Measurements from ENCODE around the gene MBNL3. TPM values are rescaled to one million over a fixed set of nuclear protein-coding genes. Genes with fewer than 3 reads are reported as not detected.

The MBNL3 gene
- total and polyA plus RNA-seq, 2 donors (not counting 3 experiments of a cell fraction or from before 2014, with no cell fraction given), result 1.8 to 5.6 TPM

DNA sequence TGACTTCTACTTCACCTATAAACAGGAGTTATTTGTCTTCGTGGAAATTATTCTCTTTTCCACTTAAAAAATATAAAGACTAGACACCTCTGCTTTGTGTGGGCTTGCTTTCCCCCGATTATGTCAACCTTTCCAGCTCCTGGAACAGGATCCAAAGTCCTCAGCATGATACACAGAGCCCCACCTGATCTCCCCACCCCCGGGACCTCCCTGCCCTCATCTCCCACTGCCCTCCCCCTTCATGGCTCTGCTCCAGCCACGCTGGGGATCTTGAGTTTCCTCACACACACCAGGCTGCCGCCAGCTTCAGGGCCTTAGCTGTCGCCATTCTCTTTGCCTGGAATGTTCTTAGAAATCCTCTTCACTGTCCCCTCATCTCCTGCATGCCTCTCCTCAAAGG, 55.3 kb downstream of the MBNL3 start:
- BruUV-seq (replicated peaks), result no TSS peak
- POLR2A ChIA-PET, result no interaction called here

DNA sequence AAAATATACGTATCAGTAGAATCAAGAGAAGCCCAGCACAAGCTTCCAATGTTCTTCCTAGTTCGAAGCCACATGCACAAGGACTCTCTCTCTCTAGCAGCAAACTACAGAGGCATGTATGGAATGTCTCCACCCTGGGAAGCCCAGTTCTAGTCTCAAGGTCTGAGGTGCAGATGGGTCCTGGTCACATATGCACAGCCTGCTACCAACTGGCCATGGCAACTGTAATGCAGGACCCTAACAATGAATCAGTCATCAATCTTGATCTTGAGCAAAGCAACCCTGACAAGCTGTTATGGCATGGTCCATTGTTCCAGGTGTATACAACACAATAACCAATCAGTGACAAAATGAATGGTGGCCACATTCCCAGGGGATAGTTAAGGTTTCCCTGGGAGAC, 55.8 kb downstream of the MBNL3 start:
- no TSS peak for BruUV-seq (replicated peaks)
- dilution Hi-C loops (cut with MboI; ENCODE audit: extremely low pct_ligation_motif_present, low sequenced_read_pairs) (no loop called here), intact Hi-C loops (cut with micrococcal nuclease) (no loop called here)
- no peaks in the 10 kb centered on the region for H3K4me1 ChIP-seq (ENCODE audit: control insufficient read depth, extremely low read depth, insufficient read depth, low read length)
- no peak overlapping the region for H3K4me2 ChIP-seq (ENCODE audit: insufficient read depth, low read length)
- no peaks in the 10 kb centered on the region for H3K36me3 ChIP-seq (ENCODE audit: control insufficient read depth in 2 of 2, extremely low read depth in 1 of 2, insufficient read depth in 2 of 2, low read length in 2 of 2)
- no peak overlapping the region for H2AFZ ChIP-seq (ENCODE audit: low read depth, low read length)
- no peak overlapping the region for H3K4me3 ChIP-seq (replicated peaks in 1 of 3; ENCODE audit: insufficient read depth in 1 of 3, low read depth in 1 of 3, low read length in 3 of 3)
- H3K27ac ChIP-seq (ENCODE audit: insufficient read depth, low read depth, low read length), result no peak overlapping the region
- DNase-seq (ENCODE audit: low read depth, low spot score), result no peak
- ChIA-PET POLR2A (no interaction called here), CTCF (no interaction called here)
- TF ChIP-seq POLR2AphosphoS5 (IDR thresholded peaks at IDR 0.05; ENCODE audit: insufficient read depth, low read depth, low read length) (no peak), GATA2 (IDR thresholded peaks at IDR 0.05; ENCODE audit: insufficient read depth, insufficient read length, low read depth, low read length) (no peak), FOS (IDR thresholded peaks at IDR 0.05; ENCODE audit: borderline replicate concordance, insufficient read depth, low read length) (no peak), JUN (IDR thresholded peaks at IDR 0.05; ENCODE audit: borderline replicate concordance, insufficient read depth, insufficient read length, low read depth) (no peak), MYC (IDR thresholded peaks at IDR 0.05; ENCODE audit: low read depth, low read length) (no peak), EZH2 (IDR thresholded peaks at IDR 0.05; ENCODE audit: borderline replicate concordance, low read depth, low read length, severe bottlenecking) (no peak), POLR2A (IDR thresholded peaks at IDR 0.05; ENCODE audit: low read depth, low read length) (no peak)
- TF ChIP-seq, protein P1, sequence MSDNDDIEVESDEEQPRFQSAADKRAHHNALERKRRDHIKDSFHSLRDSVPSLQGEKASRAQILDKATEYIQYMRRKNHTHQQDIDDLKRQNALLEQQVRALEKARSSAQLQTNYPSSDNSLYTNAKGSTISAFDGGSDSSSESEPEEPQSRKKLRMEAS (IDR thresholded peaks at IDR 0.05; ENCODE audit: insufficient read depth, insufficient read length), result no peak
- TF ChIP-seq, protein P2, sequence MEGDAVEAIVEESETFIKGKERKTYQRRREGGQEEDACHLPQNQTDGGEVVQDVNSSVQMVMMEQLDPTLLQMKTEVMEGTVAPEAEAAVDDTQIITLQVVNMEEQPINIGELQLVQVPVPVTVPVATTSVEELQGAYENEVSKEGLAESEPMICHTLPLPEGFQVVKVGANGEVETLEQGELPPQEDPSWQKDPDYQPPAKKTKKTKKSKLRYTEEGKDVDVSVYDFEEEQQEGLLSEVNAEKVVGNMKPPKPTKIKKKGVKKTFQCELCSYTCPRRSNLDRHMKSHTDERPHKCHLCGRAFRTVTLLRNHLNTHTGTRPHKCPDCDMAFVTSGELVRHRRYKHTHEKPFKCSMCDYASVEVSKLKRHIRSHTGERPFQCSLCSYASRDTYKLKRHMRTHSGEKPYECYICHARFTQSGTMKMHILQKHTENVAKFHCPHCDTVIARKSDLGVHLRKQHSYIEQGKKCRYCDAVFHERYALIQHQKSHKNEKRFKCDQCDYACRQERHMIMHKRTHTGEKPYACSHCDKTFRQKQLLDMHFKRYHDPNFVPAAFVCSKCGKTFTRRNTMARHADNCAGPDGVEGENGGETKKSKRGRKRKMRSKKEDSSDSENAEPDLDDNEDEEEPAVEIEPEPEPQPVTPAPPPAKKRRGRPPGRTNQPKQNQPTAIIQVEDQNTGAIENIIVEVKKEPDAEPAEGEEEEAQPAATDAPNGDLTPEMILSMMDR (IDR thresholded peaks at IDR 0.05; ENCODE audit: extremely low read depth in 1 of 2, insufficient read depth in 1 of 2, low read depth in 1 of 2, low read length in 2 of 2), result no peak
- FAIRE-seq, result no peak
- H3K79me2 ChIP-seq (ENCODE audit: control insufficient read depth, insufficient read depth, low read length), result no peaks in the 10 kb centered on the region
- H3K9me1 ChIP-seq (replicated peaks; ENCODE audit: control insufficient read depth, extremely low read depth, insufficient read depth, low read length), result no peaks in the 10 kb centered on the region
- no peaks in the 10 kb centered on the region for H4K20me1 ChIP-seq (replicated peaks; ENCODE audit: control insufficient read depth, extremely low read depth, insufficient read depth, low read length)
- no peaks in the 10 kb centered on the region for H3K9me3 ChIP-seq (replicated peaks; ENCODE audit: control insufficient read depth, insufficient read depth, low read length)
- H3K27me3 ChIP-seq (ENCODE audit: control insufficient read depth in 2 of 2, insufficient read depth in 2 of 2, low read length in 2 of 2), result no peaks in the 10 kb centered on the region
- no peak overlapping the region for H3K9ac ChIP-seq (replicated peaks; ENCODE audit: extremely low read depth, insufficient read depth, low read length)

More for the DNA sequence above, 55.3 kb downstream of the MBNL3 start:
- dilution Hi-C loops (cut with MboI; ENCODE audit: extremely low pct_ligation_motif_present, low sequenced_read_pairs), result no loop called here
- no peak overlapping the region for H3K4me3 ChIP-seq (replicated peaks in 1 of 3; ENCODE audit: insufficient read depth in 1 of 3, low read depth in 1 of 3, low read length in 3 of 3)
- CTCF ChIA-PET, result no interaction called here
- no peaks in the 10 kb centered on the region for H3K79me2 ChIP-seq (ENCODE audit: control insufficient read depth, insufficient read depth, low read length)
- H3K9me3 ChIP-seq (replicated peaks; ENCODE audit: control insufficient read depth, insufficient read depth, low read length), result no peaks in the 10 kb centered on the region
- intact Hi-C loops (cut with micrococcal nuclease), result no loop called here
- DNase-seq (ENCODE audit: low read depth, low spot score) (no peak), FAIRE-seq (no peak)
- no peaks in the 10 kb centered on the region for H4K20me1 ChIP-seq (replicated peaks; ENCODE audit: control insufficient read depth, extremely low read depth, insufficient read depth, low read length)
- H3K9ac ChIP-seq (replicated peaks; ENCODE audit: extremely low read depth, insufficient read depth, low read length), result no peak overlapping the region
- H3K9me1 ChIP-seq (replicated peaks; ENCODE audit: control insufficient read depth, extremely low read depth, insufficient read depth, low read length), result no peaks in the 10 kb centered on the region
- H3K27ac ChIP-seq (ENCODE audit: insufficient read depth, low read depth, low read length), result no peak overlapping the region
- no peaks in the 10 kb centered on the region for H3K4me1 ChIP-seq (ENCODE audit: control insufficient read depth, extremely low read depth, insufficient read depth, low read length)
- TF ChIP-seq POLR2A (IDR thresholded peaks at IDR 0.05; ENCODE audit: low read depth, low read length), result no peak
- TF ChIP-seq FOS (IDR thresholded peaks at IDR 0.05; ENCODE audit: borderline replicate concordance, insufficient read depth, low read length), result no peak
- TF ChIP-seq JUN (IDR thresholded peaks at IDR 0.05; ENCODE audit: borderline replicate concordance, insufficient read depth, insufficient read length, low read depth), result no peak
- TF ChIP-seq, protein P1 (IDR thresholded peaks at IDR 0.05; ENCODE audit: insufficient read depth, insufficient read length), result no peak
- no peak for TF ChIP-seq GATA2 (IDR thresholded peaks at IDR 0.05; ENCODE audit: insufficient read depth, insufficient read length, low read depth, low read length)
- TF ChIP-seq POLR2AphosphoS5 (IDR thresholded peaks at IDR 0.05; ENCODE audit: insufficient read depth, low read depth, low read length), result no peak
- no peak for TF ChIP-seq EZH2 (IDR thresholded peaks at IDR 0.05; ENCODE audit: borderline replicate concordance, low read depth, low read length, severe bottlenecking)
- no peak overlapping the region for H2AFZ ChIP-seq (ENCODE audit: low read depth, low read length)
- H3K36me3 ChIP-seq (ENCODE audit: control insufficient read depth in 2 of 2, extremely low read depth in 1 of 2, insufficient read depth in 2 of 2, low read length in 2 of 2), result no peaks in the 10 kb centered on the region
- H3K4me2 ChIP-seq (ENCODE audit: insufficient read depth, low read length), result no peak overlapping the region
- H3K27me3 ChIP-seq (ENCODE audit: control insufficient read depth in 2 of 2, insufficient read depth in 2 of 2, low read length in 2 of 2), result no peaks in the 10 kb centered on the region
